ENCODE results near the gene STAB2. TPM values are rescaled to one million over a fixed set of nuclear protein-coding genes. Genes with fewer than 3 reads are reported as not detected.

Gene STAB2
- total RNA-seq, 6 experiments from 2014 or later: 5.5 to 32.2 (median 18.5) TPM

DNA sequence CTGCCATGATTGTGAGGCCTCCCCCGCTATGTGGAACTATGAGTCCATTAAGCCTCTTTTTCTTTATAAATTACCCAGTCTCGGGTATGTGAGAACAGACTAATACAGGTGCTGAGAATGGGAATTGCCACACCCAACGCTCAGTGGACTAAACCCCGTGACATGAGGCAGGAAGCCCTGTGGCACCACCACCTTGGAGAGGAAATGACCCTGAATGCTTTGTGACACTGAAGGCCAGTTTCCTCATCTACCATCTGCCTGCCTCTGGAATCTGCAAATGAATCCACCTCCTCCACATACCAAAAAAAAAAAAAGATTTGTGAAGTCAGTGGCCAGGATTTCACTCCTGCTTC, 212.4 kb downstream of the STAB2 start:
- ATAC-seq (peak in 3 of 4 donors; percentile 4 to 29 (median 18)), DNase-seq (no peak)
- intact Hi-C loops (cut with DNase I): no loop called here
- H3K4me1 ChIP-seq: peaks cover 0 to 16% (median 7%) of the 10 kb centered on the region in 4 donors
- no peak overlapping the region for H3K4me3 ChIP-seq
- 75% methylated on average over 3 of the region's 4 CpGs for WGBS (ENCODE audit: insufficient coverage, low coverage, low lambda C conversion rate, missing lambda C conversion rate)
- TF ChIP-seq POLR2A (IDR thresholded peaks at IDR 0.05) (no peak), CTCF (IDR thresholded peaks at IDR 0.05) (no peak)
- H3K27ac ChIP-seq: peak overlapping the region in 1 of 3 donors; percentile 56
- no peaks in the 10 kb centered on the region for H3K27me3 ChIP-seq
- H3K9me3 ChIP-seq: no peaks in the 10 kb centered on the region
- H3K36me3 ChIP-seq: peaks cover 0 to 6% (median 0%) of the 10 kb centered on the region in 4 donors

GRCh38 chr12:103799857-103800771, 213.0 kb downstream of the STAB2 start:
- WGBS (ENCODE audit: insufficient coverage, low coverage, low lambda C conversion rate, missing lambda C conversion rate): 6% methylated on average over 15 of the region's 16 CpGs
- DNase-seq: peak in 2 of 3 donors; percentile 41 to 61
- ATAC-seq: peak; percentile 83 to 92 (median 90)
- Histone ChIP-seq H3K4me3 (peak overlapping the region in 1 of 3 donors; percentile 8), H3K4me1 (peaks cover 0 to 16% (median 7%) of the 10 kb centered on the region in 4 donors), H3K27me3 (no peaks in the 10 kb centered on the region), H3K36me3 (peaks cover 0 to 6% (median 0%) of the 10 kb centered on the region in 4 donors), H3K9me3 (no peaks in the 10 kb centered on the region), H3K27ac (peak overlapping the region in 2 of 3 donors; percentile 3 to 56)
- intact Hi-C loops (cut with DNase I): no loop called here
- TF ChIP-seq POLR2A (IDR thresholded peaks at IDR 0.05) (no peak), CTCF (IDR thresholded peaks at IDR 0.05) (no peak)

- ATAC-seq: no peak
- Histone ChIP-seq H3K4me1 (peaks cover 0 to 20% (median 7%) of the 10 kb centered on the region in 4 donors), H3K36me3 (no peaks in the 10 kb centered on the region), H3K9me3 (no peaks in the 10 kb centered on the region), H3K4me3 (no peak overlapping the region), H3K27me3 (no peaks in the 10 kb centered on the region), H3K27ac (no peak overlapping the region)
- DNase-seq: peak in 1 of 3 donors; percentile 44
- TF ChIP-seq CTCF (IDR thresholded peaks at IDR 0.05) (no peak), POLR2A (IDR thresholded peaks at IDR 0.05) (no peak)
- WGBS (ENCODE audit: insufficient coverage, low coverage, low lambda C conversion rate, missing lambda C conversion rate): 98% methylated on average over 6 of the region's 11 CpGs
- intact Hi-C loops (cut with DNase I): no loop called here
Observed at GRCh38 chr12:103801709-103802585, 214.9 kb downstream of the STAB2 start.

DNA sequence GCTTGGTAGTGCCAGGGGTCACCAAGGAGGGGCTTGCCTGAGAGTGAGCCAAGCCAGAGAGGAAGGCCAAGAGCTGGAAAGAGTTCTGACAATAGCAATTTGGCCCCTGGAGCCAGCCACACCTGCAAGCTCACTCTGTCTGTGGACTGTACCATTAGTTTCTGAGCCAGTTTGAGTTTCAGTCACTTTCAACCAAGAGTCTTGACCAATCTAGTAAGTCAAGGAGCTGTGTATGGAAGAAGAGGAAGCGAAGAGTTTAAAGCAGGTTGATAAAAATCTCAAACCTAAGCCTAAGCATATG, 215.5 kb downstream of the STAB2 start:
- intact Hi-C loops (cut with DNase I): no loop called here
- DNase-seq: no peak
- Histone ChIP-seq H3K9me3 (no peaks in the 10 kb centered on the region), H3K36me3 (no peaks in the 10 kb centered on the region), H3K27ac (no peak overlapping the region), H3K27me3 (no peaks in the 10 kb centered on the region), H3K4me1 (peaks cover 0 to 20% (median 7%) of the 10 kb centered on the region in 4 donors), H3K4me3 (no peak overlapping the region)
- ATAC-seq: no peak
- WGBS (ENCODE audit: insufficient coverage, low coverage, low lambda C conversion rate, missing lambda C conversion rate): 100% methylated on average over 1 of the region's 1 CpG
- TF ChIP-seq CTCF (IDR thresholded peaks at IDR 0.05) (no peak), POLR2A (IDR thresholded peaks at IDR 0.05) (no peak)

Data from right lobe of liver (tissue), 6 donors.